Stimulated activated CD4-positive, alpha-beta T cell treated with anti-CD3 and anti-CD28 coated beads, Interleukin-15, amount 100 ng/mL, for 1 hour (primary cell): ENCODE measurements around the gene FGF12.

ENCODE experiments used
- DNase-seq, 2 donors: peaks; one replicate each; pipeline ENCODE4 v3.0.0-alpha.2; 2020; ENCODE audit warnings: low read depth in 1 of 2, low spot score in 1 of 2

The FGF12 gene

GRCh38 chr3:192365571-192365970, 361.8 kb downstream of the FGF12 start:
- DNase-seq = no peak

- no peak for DNase-seq
Measured at GRCh38 chr3:192364316-192364715, 363.0 kb downstream of the FGF12 start.

GRCh38 chr3:192354687-192355086, 372.7 kb downstream of the FGF12 start:
- DNase-seq = no peak

- DNase-seq = no peak
Measured at GRCh38 chr3:192352142-192352541, 375.2 kb downstream of the FGF12 start.

GRCh38 chr3:192351441-192351840, 375.9 kb downstream of the FGF12 start:
- DNase-seq = no peak

GRCh38 chr3:192340031-192340430, 387.3 kb downstream of the FGF12 start:
- no peak for DNase-seq

- DNase-seq = no peak
Measured at GRCh38 chr3:192339214-192339613, 388.1 kb downstream of the FGF12 start.

GRCh38 chr3:192336286-192336685, 391.1 kb downstream of the FGF12 start:
- DNase-seq = no peak

GRCh38 chr3:192332386-192333291, 394.7 kb downstream of the FGF12 start:
- no peak for DNase-seq

GRCh38 chr3:192331749-192332385, 395.5 kb downstream of the FGF12 start:
- no peak for DNase-seq

- DNase-seq = no peak
Measured at GRCh38 chr3:192326656-192327055, 400.7 kb downstream of the FGF12 start.

- DNase-seq = no peak
Measured at GRCh38 chr3:192317564-192317963, 409.8 kb downstream of the FGF12 start.

- no peak for DNase-seq
Measured at GRCh38 chr3:192313605-192314004, 413.7 kb downstream of the FGF12 start.

GRCh38 chr3:192307631-192308030, 419.7 kb downstream of the FGF12 start:
- DNase-seq = no peak

GRCh38 chr3:192303235-192303634, 424.1 kb downstream of the FGF12 start:
- no peak for DNase-seq

GRCh38 chr3:192302721-192303120, 424.6 kb downstream of the FGF12 start:
- DNase-seq = no peak

- DNase-seq = no peak
Measured at GRCh38 chr3:192299921-192300320, 427.4 kb downstream of the FGF12 start.

GRCh38 chr3:192296845-192297244, 430.5 kb downstream of the FGF12 start:
- DNase-seq = no peak

GRCh38 chr3:192284443-192285072, 442.8 kb downstream of the FGF12 start:
- DNase-seq = no peak

- no peak for DNase-seq
Measured at GRCh38 chr3:192281207-192281880, 446.0 kb downstream of the FGF12 start.

GRCh38 chr3:192279664-192280063, 447.7 kb downstream of the FGF12 start:
- DNase-seq = no peak
